Large intestine (tissue), 3 donors: Measurements from ENCODE around the gene LAPTM4A. TPM values are rescaled to one million over a fixed set of nuclear protein-coding genes. Genes with fewer than 3 reads are reported as not detected.
A peak's percentile ranks its signal among the peaks of the same experiment; 100 is the strongest.

ENCODE experiments used
- DNase-seq, 2 donors: peaks; one replicate each; pipeline versions ENCODE4 v3.0.0 to v3.0.0-alpha.2; 2013
- H3K27ac ChIP-seq: one replicate; pipeline ENCODE4 v1.5.1; 2013; ENCODE audit warnings: low read length
- H3K27me3 ChIP-seq: 2 replicates; pipeline ENCODE4 v1.6.1; 2013; ENCODE audit warnings: low read length; ENCODE audit not compliant: control insufficient read depth, insufficient read depth
- H3K36me3 ChIP-seq: 2 replicates; pipeline ENCODE4 v1.6.1; 2013; ENCODE audit warnings: low read length; ENCODE audit not compliant: control insufficient read depth, insufficient read depth
- H3K4me1 ChIP-seq: one replicate; pipeline ENCODE4 v1.6.1; 2013; ENCODE audit warnings: low read length; ENCODE audit not compliant: control insufficient read depth, insufficient read depth
- H3K4me3 ChIP-seq: one replicate; pipeline ENCODE4 v1.5.1; 2013; ENCODE audit warnings: low read length
- H3K9me3 ChIP-seq: one replicate; pipeline ENCODE4 v1.6.1; 2013; ENCODE audit warnings: mild to moderate bottlenecking, low read depth, low read length, moderate library complexity; ENCODE audit not compliant: control insufficient read depth
- WGBS: methylation state at CpG from one replicate; pipeline ENCODE4 v1.1.5; 2013; ENCODE audit warnings: low lambda C conversion rate; ENCODE audit not compliant: insufficient coverage; 5-methylcytosine and 5-hydroxymethylcytosine counted together
- polyA plus RNA-seq: library from polyadenylated mRNA; unstranded; fragments of 120-200 nt; gene quantifications from one replicate; pipeline ENCODE4 v1.2.1, GENCODE V29; 2013

The LAPTM4A gene
- polyA plus RNA-seq, 1 donor, result 294 TPM

GRCh38 chr2:20040489-20041172 lies 10.8 kb downstream of the LAPTM4A start:
- H3K9me3 ChIP-seq, result no peaks in the 10 kb centered on the region
- WGBS, result 54% methylated on average over 4 of the region's 8 CpGs
- peak in 1 of 2 donors; percentile 23 for DNase-seq
- H3K4me1 ChIP-seq, result peaks cover 4% of the 10 kb centered on the region
- no peak overlapping the region for H3K27ac ChIP-seq
- H3K36me3 ChIP-seq, result peaks cover 46% of the 10 kb centered on the region
- H3K27me3 ChIP-seq, result no peaks in the 10 kb centered on the region
- H3K4me3 ChIP-seq, result no peak overlapping the region

- Histone ChIP-seq H3K27me3 (no peaks in the 10 kb centered on the region), H3K9me3 (no peaks in the 10 kb centered on the region), H3K36me3 (peaks cover 74% of the 10 kb centered on the region), H3K4me3 (no peak overlapping the region), H3K27ac (no peak overlapping the region), H3K4me1 (no peaks in the 10 kb centered on the region)
- no CpG with 5 or more reads among the region's 2 CpGs for WGBS
- no peak for DNase-seq
Observed at GRCh38 chr2:20037660-20038059, 13.8 kb downstream of the LAPTM4A start.

- peaks cover 77% of the 10 kb centered on the region for H3K36me3 ChIP-seq
- no peaks in the 10 kb centered on the region for H3K4me1 ChIP-seq
Observed at GRCh38 chr2:20035955-20036666, 15.3 kb downstream of the LAPTM4A start.

GRCh38 chr2:20034821-20035220 lies 16.6 kb downstream of the LAPTM4A start:
- Histone ChIP-seq H3K27me3 (no peaks in the 10 kb centered on the region), H3K9me3 (no peaks in the 10 kb centered on the region), H3K27ac (no peak overlapping the region), H3K36me3 (peaks cover 78% of the 10 kb centered on the region), H3K4me3 (no peak overlapping the region), H3K4me1 (no peaks in the 10 kb centered on the region)
- 63% methylated on average over 1 of the region's 2 CpGs for WGBS
- no peak for DNase-seq

More at GRCh38 chr2:20035955-20036666, 15.3 kb downstream of the LAPTM4A start:
- DNase-seq, result no peak
- Histone ChIP-seq H3K9me3 (no peaks in the 10 kb centered on the region), H3K4me3 (no peak overlapping the region), H3K27ac (no peak overlapping the region), H3K27me3 (no peaks in the 10 kb centered on the region)
- no CpG with 5 or more reads among the region's 4 CpGs for WGBS

GRCh38 chr2:20034218-20034617 lies 17.2 kb downstream of the LAPTM4A start:
- H3K27me3 ChIP-seq, result no peaks in the 10 kb centered on the region
- no peak overlapping the region for H3K4me3 ChIP-seq
- H3K36me3 ChIP-seq, result peaks cover 74% of the 10 kb centered on the region
- no peak for DNase-seq
- WGBS, result 100% methylated on average over 1 of the region's 4 CpGs
- H3K4me1 ChIP-seq, result no peaks in the 10 kb centered on the region
- H3K9me3 ChIP-seq, result no peaks in the 10 kb centered on the region
- H3K27ac ChIP-seq, result no peak overlapping the region

- no peaks in the 10 kb centered on the region for H3K27me3 ChIP-seq
- H3K9me3 ChIP-seq, result no peaks in the 10 kb centered on the region
- no peak overlapping the region for H3K27ac ChIP-seq
- DNase-seq, result no peak
- H3K4me3 ChIP-seq, result no peak overlapping the region
- H3K4me1 ChIP-seq, result no peaks in the 10 kb centered on the region
- WGBS, result no CpG with 5 or more reads among the region's 3 CpGs
- H3K36me3 ChIP-seq, result peaks cover 71% of the 10 kb centered on the region
Observed at GRCh38 chr2:20033322-20033721, 18.1 kb downstream of the LAPTM4A start.

GRCh38 chr2:20030224-20030623 lies 21.2 kb downstream of the LAPTM4A start:
- Histone ChIP-seq H3K27me3 (no peaks in the 10 kb centered on the region), H3K4me1 (no peaks in the 10 kb centered on the region), H3K36me3 (peaks cover 51% of the 10 kb centered on the region), H3K9me3 (no peaks in the 10 kb centered on the region), H3K27ac (no peak overlapping the region), H3K4me3 (no peak overlapping the region)
- no CpG with 5 or more reads among the region's 6 CpGs for WGBS
- DNase-seq, result no peak

- Histone ChIP-seq H3K27ac (no peak overlapping the region), H3K36me3 (peaks cover 29% of the 10 kb centered on the region), H3K4me1 (no peaks in the 10 kb centered on the region), H3K27me3 (no peaks in the 10 kb centered on the region), H3K9me3 (no peaks in the 10 kb centered on the region), H3K4me3 (no peak overlapping the region)
- whole genome bisulfite sequencing, result 60% methylated on average over 2 of the region's 3 CpGs
- DNase-seq, result no peak
Observed at GRCh38 chr2:20027705-20028434, 23.6 kb downstream of the LAPTM4A start.

- Histone ChIP-seq H3K27me3 (no peaks in the 10 kb centered on the region), H3K4me3 (no peak overlapping the region), H3K27ac (no peak overlapping the region), H3K4me1 (no peaks in the 10 kb centered on the region), H3K36me3 (peaks cover 25% of the 10 kb centered on the region), H3K9me3 (no peaks in the 10 kb centered on the region)
- 100% methylated on average over 1 of the region's 4 CpGs for WGBS
- DNase-seq, result no peak
Observed at GRCh38 chr2:20027260-20027677, 24.2 kb downstream of the LAPTM4A start.

GRCh38 chr2:20025065-20025786 lies 26.2 kb downstream of the LAPTM4A start:
- whole genome bisulfite sequencing, result no CpG with 5 or more reads among the region's 3 CpGs
- DNase-seq, result no peak
- Histone ChIP-seq H3K27ac (no peak overlapping the region), H3K36me3 (peaks cover 14% of the 10 kb centered on the region), H3K4me3 (no peak overlapping the region), H3K9me3 (peaks cover 3% of the 10 kb centered on the region), H3K4me1 (no peaks in the 10 kb centered on the region), H3K27me3 (no peaks in the 10 kb centered on the region)
